Measurements from ENCODE around the gene GLOD4. TPM values are rescaled to one million over a fixed set of nuclear protein-coding genes. Genes with fewer than 3 reads are reported as not detected.

Gene GLOD4
- total and polyA plus RNA-seq, 10 of the 15 experiments (the other 5 are each of a cell fraction or from before 2014, with no cell fraction given), result 40.8 to 107 (median 81.2) TPM

DNA sequence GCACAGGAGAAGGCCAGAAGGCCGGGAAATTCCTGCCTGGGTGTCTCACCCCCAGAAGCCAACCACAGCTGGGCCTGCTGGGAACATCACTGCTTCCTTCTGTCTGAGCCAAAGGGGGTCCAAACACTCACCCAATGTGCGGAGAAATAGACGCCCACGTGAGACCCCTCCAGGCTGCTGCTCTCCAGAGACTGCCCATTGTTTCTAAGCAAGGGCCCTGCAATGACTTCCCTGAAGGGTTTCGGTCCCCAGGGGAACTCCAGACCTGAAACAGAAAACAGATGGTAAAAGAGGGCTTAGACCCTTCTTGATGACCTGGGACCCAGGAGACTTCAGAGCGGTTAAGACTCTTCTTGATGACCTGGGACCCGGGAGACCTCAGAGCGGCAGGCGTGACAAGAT, 41.4 kb upstream of the GLOD4 start (continued):
- TF ChIP-seq SKIL (IDR thresholded peaks at IDR 0.05; ENCODE audit: low read depth, poor library complexity, severe bottlenecking) (no peak), BACH1 (IDR thresholded peaks at IDR 0.05; ENCODE audit: borderline replicate concordance) (no peak), ASH2L (IDR thresholded peaks at IDR 0.05; ENCODE audit: borderline replicate concordance, low read depth) (no peak), ZNF274 (IDR thresholded peaks at IDR 0.05; ENCODE audit: insufficient read depth, insufficient read length) (no peak), ZBED1 (IDR thresholded peaks at IDR 0.05; ENCODE audit: borderline replicate concordance) (no peak), CEBPZ (IDR thresholded peaks at IDR 0.05; ENCODE audit: low read depth, low read length) (no peak), STAT1 (conservative IDR thresholded peaks at IDR 0.05) (no peak), ZNF207 (IDR thresholded peaks at IDR 0.05; ENCODE audit: borderline replicate concordance) (no peak), MYC (IDR thresholded peaks at IDR 0.05; ENCODE audit: insufficient read depth, insufficient read length, insufficient replicate concordance, low read length, severe bottlenecking) (no peak), RCOR1 (conservative IDR thresholded peaks at IDR 0.05; ENCODE audit: low read depth, low read length) (no peak), SIN3A (IDR thresholded peaks at IDR 0.05; ENCODE audit: low read depth, low read length) (no peak), NFYB (IDR thresholded peaks at IDR 0.05; ENCODE audit: insufficient read depth, low read depth, low read length) (no peak), ZNF24 (IDR thresholded peaks at IDR 0.05) (0 out of 2 replicates have a peak, but pooled peaks have one; percentile 31), ATF7 (IDR thresholded peaks at IDR 0.05; ENCODE audit: low read depth) (no peak), IRF3 (IDR thresholded peaks at IDR 0.05) (no peak), ATF3 (IDR thresholded peaks at IDR 0.05; ENCODE audit: borderline replicate concordance, extremely low read depth, low read depth, low read length) (no peak), HDAC2 (IDR thresholded peaks at IDR 0.05) (no peak), EED (IDR thresholded peaks at IDR 0.05; ENCODE audit: low read depth) (no peak), SPI1 (IDR thresholded peaks at IDR 0.05; ENCODE audit: borderline replicate concordance, insufficient read depth, low read depth, low read length) (no peak)
- TF ChIP-seq, protein P1, sequence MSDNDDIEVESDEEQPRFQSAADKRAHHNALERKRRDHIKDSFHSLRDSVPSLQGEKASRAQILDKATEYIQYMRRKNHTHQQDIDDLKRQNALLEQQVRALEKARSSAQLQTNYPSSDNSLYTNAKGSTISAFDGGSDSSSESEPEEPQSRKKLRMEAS (IDR thresholded peaks at IDR 0.05; ENCODE audit: low read depth, low read length), result no peak
- TF ChIP-seq, protein P2, sequence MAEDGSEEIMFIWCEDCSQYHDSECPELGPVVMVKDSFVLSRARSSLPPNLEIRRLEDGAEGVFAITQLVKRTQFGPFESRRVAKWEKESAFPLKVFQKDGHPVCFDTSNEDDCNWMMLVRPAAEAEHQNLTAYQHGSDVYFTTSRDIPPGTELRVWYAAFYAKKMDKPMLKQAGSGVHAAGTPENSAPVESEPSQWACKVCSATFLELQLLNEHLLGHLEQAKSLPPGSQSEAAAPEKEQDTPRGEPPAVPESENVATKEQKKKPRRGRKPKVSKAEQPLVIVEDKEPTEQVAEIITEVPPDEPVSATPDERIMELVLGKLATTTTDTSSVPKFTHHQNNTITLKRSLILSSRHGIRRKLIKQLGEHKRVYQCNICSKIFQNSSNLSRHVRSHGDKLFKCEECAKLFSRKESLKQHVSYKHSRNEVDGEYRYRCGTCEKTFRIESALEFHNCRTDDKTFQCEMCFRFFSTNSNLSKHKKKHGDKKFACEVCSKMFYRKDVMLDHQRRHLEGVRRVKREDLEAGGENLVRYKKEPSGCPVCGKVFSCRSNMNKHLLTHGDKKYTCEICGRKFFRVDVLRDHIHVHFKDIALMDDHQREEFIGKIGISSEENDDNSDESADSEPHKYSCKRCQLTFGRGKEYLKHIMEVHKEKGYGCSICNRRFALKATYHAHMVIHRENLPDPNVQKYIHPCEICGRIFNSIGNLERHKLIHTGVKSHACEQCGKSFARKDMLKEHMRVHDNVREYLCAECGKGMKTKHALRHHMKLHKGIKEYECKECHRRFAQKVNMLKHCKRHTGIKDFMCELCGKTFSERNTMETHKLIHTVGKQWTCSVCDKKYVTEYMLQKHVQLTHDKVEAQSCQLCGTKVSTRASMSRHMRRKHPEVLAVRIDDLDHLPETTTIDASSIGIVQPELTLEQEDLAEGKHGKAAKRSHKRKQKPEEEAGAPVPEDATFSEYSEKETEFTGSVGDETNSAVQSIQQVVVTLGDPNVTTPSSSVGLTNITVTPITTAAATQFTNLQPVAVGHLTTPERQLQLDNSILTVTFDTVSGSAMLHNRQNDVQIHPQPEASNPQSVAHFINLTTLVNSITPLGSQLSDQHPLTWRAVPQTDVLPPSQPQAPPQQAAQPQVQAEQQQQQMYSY (CRISPR knock-in tag; IDR thresholded peaks at IDR 0.05), result no peak

All from GM12878 (cell line).